GM12873 (cell line): Measurements from ENCODE around the gene AKT2.

ENCODE experiments used
- CTCF ChIP-seq: IDR thresholded peaks from 2 replicates; pipeline ENCODE4 v1.5.1; 2012; ENCODE audit warnings: low read depth, mild to moderate bottlenecking, moderate library complexity, low read length, control low read depth; ENCODE audit not compliant: insufficient read depth; ENCODE audit errors: missing control alignments

AKT2 gene

DNA sequence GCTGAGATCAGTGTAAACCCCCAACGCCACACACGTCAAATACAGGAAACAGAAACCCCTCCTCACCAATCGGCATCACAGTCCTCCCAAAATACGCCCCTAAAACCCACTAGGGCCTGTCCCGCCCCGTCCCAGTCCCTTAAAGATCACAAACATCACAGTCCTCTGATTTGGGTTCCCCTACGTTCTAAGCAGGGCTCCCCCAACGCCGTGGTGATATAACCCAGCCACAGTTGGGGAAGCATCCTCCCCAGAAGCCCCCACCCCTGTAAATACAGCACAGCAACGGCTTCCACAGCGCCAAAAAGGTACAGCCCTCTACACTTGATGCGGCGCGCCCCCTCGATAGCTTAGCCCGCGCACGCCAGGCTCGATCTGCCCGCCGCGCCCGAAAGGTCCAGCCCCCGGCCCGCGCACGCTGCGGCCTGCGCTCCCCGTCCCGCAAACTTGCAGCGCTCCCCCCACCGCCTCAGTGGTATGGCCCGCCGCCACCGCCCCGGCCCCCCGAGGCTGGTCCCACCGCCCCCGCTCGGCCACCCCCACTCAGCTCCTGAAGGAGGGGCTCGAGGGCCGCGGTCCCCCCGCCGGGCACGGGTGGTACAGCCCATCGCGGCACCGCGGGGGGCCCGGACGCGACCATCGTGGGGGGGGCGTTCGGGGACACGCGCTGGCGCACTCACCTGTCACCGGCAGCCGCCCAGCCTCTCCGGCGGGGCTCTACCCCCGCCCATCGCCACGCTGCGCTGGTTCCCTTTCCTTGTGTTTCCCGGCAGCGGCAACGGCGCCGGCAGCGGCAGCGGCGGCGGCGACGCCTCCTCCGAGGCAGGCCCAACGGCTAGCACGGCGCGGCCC, at the start of gene AKT2:
Gene AKT2 (minus strand): TSS at position 845 of the 852 bp plus-strand sequence. CDS start 20,078 bp downstream, outside the sequence.
- TF ChIP-seq CTCF = peak; percentile 1

GRCh38 chr19:40332669-40333068, 47.5 kb upstream of the AKT2 start:
- TF ChIP-seq CTCF = no peak

GRCh38 chr19:40331052-40331451, 45.9 kb upstream of the AKT2 start:
- TF ChIP-seq CTCF = no peak

DNA sequence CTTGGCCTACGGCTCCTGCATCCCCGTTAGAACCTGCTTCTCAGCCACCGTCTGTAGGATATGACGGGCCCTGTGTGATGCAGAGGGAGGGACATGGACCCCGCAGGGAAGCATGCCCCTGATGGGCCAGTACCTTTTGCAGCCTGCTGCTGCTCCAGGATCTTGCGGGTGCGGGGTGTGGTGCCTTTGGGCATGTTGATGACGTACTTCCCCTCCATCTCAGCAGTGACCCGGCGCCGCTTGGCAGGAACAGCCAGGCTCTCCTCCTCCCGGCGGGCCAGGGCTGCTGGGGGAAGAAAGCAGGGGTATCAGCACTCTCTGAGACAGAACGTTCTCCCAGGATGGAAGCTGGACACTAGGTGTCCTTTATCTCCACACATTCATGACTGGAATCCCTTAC, 41.1 kb upstream of the AKT2 start:
- no peak for TF ChIP-seq CTCF

GRCh38 chr19:40323705-40324104, 38.6 kb upstream of the AKT2 start:
- no peak for TF ChIP-seq CTCF

DNA sequence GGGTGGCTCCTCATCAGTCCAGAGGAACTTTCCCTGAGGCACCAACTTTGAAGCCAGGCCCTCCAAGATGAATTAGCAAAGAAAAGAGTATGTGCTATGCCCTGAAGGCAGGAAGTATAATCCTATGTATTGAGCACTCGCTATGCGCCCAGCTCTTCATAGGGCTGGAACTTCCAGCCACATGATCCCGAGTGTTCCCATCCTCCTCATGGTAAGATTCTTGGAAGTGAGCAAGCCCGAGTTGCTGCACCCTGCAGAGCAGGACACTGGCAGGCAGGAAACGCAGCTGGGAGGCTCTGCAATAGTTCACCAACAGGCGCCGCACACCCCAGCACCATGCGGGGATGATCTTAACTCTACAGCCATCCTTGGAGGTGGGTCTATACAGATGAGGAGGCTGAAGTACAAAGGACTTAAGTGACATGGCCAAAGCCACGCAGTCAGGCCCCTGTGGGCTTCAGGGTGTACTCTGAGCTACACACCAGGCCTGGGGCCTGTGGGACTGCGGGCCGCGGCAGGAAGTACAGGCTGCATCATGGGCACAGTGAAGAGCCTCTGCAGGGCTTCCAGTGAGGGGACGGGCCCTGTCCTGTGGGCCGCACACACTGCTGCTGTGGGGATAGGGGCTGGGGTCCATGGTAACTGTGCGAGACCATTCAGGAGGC, 37.9 kb upstream of the AKT2 start:
- TF ChIP-seq CTCF = no peak

GRCh38 chr19:40322271-40322610, 37.1 kb upstream of the AKT2 start:
- TF ChIP-seq CTCF = no peak
